ENCODE results near the gene ELSPBP1.

ELSPBP1 gene

GRCh38 chr19:48023518-48023917 is 29.1 kb downstream of the ELSPBP1 start:
- DNase-seq (ENCODE audit: low read depth), result no peak
- no peak for TF ChIP-seq CTCF (IDR thresholded peaks at IDR 0.05; ENCODE audit: insufficient read depth, low read depth, low read length, missing control alignments)
- no peak overlapping the region for H3K4me3 ChIP-seq (ENCODE audit: low read depth, low read length)

GRCh38 chr19:48025480-48025879 is 31.0 kb downstream of the ELSPBP1 start:
- no peak for DNase-seq (ENCODE audit: low read depth)
- no peak for TF ChIP-seq CTCF (IDR thresholded peaks at IDR 0.05; ENCODE audit: insufficient read depth, low read depth, low read length, missing control alignments)
- no peak overlapping the region for H3K4me3 ChIP-seq (ENCODE audit: low read depth, low read length)

- TF ChIP-seq CTCF (IDR thresholded peaks at IDR 0.05; ENCODE audit: insufficient read depth, low read depth, low read length, missing control alignments), result no peak
- H3K4me3 ChIP-seq (ENCODE audit: low read depth, low read length), result no peak overlapping the region
- DNase-seq (ENCODE audit: low read depth), result no peak
Observed at GRCh38 chr19:48029431-48029830, 35.0 kb downstream of the ELSPBP1 start.

GRCh38 chr19:48030073-48030472 is 35.6 kb downstream of the ELSPBP1 start:
- no peak for TF ChIP-seq CTCF (IDR thresholded peaks at IDR 0.05; ENCODE audit: insufficient read depth, low read depth, low read length, missing control alignments)
- no peak for DNase-seq (ENCODE audit: low read depth)
- H3K4me3 ChIP-seq (ENCODE audit: low read depth, low read length), result no peak overlapping the region

- no peak for TF ChIP-seq CTCF (IDR thresholded peaks at IDR 0.05; ENCODE audit: insufficient read depth, low read depth, low read length, missing control alignments)
- DNase-seq (ENCODE audit: low read depth), result no peak
- no peak overlapping the region for H3K4me3 ChIP-seq (ENCODE audit: low read depth, low read length)
Observed at GRCh38 chr19:48033604-48034003, 39.2 kb downstream of the ELSPBP1 start.

- TF ChIP-seq CTCF (IDR thresholded peaks at IDR 0.05; ENCODE audit: insufficient read depth, low read depth, low read length, missing control alignments), result no peak
- DNase-seq (ENCODE audit: low read depth), result no peak
- no peak overlapping the region for H3K4me3 ChIP-seq (ENCODE audit: low read depth, low read length)
Observed at GRCh38 chr19:48036765-48037164, 42.3 kb downstream of the ELSPBP1 start.

- TF ChIP-seq CTCF (IDR thresholded peaks at IDR 0.05; ENCODE audit: insufficient read depth, low read depth, low read length, missing control alignments), result no peak
- DNase-seq (ENCODE audit: low read depth), result no peak
Observed at GRCh38 chr19:48041877-48042580, 47.6 kb downstream of the ELSPBP1 start.

More at GRCh38 chr19:48041877-48042580, 47.6 kb downstream of the ELSPBP1 start:
- no peak overlapping the region for H3K4me3 ChIP-seq (ENCODE audit: low read depth, low read length)
